ENCODE results near the gene ITPKC.

Gene ITPKC

DNA sequence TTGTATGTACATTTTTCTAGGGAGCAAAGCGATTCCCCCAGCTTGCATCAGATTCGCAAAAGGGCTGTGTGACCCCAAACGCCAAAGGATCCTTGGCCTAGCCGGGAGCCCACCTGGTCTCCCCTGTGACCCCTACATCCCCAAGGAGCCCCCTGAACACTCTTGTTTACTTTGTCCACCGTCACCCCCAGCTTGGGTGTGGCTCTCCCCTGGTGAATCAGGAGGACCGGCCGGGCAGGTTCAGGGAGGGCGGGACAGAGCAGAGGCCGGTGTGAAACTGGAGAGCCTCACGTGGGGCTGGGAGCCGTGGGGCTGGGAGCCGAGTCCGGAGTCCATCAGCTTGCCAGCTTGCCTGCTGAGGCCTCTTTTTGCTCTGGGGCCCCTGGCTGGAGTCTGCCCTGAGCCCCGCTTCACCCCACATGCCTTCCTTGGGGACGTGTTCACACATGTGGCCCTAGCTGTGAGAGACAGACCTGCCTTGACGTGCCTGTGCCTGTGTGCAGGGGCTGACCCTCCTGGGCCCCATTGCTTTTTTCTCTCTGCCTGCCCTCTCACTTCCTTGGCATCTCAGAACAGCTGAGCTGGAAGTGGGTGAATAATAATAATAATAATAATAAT is 2.0 kb downstream of the ITPKC start:
- TF ChIP-seq EZH2 (IDR thresholded peaks at IDR 0.05; ENCODE audit: borderline replicate concordance, low read depth, low read length, severe bottlenecking) (no peak), CTCF (IDR thresholded peaks at IDR 0.05; ENCODE audit: borderline replicate concordance, extremely low read depth, low read length, poor library complexity, severe bottlenecking) (no peak)
- no peaks in the 10 kb centered on the region for H3K9me3 ChIP-seq (ENCODE audit: insufficient read depth, low read length, severe bottlenecking)
- DNase-seq (no peak), ATAC-seq (ENCODE audit: insufficient read depth, low read depth) (no peak)
- no peak overlapping the region for H2AFZ ChIP-seq (ENCODE audit: low read depth, low read length)
- no peaks in the 10 kb centered on the region for H3K27me3 ChIP-seq (ENCODE audit: insufficient read depth, low read length, poor library complexity)
- H3K27ac ChIP-seq (ENCODE audit: low read length): peak overlapping the region; percentile 30; the same call in 1 of the 2 replicates
- peak overlapping the region; percentile 96 for H3K4me2 ChIP-seq (ENCODE audit: insufficient read depth, low read length)
- H3K79me2 ChIP-seq (ENCODE audit: insufficient read depth, low read length): peaks cover 60% of the 10 kb centered on the region
- H3K9ac ChIP-seq (ENCODE audit: low read depth, low read length): peak overlapping the region; percentile 80
- peaks cover 10% of the 10 kb centered on the region for H3K36me3 ChIP-seq (ENCODE audit: insufficient read depth, low read length)
- peaks cover 64% of the 10 kb centered on the region for H3K4me1 ChIP-seq (ENCODE audit: insufficient read depth, low read length)
- peak overlapping the region in 1 of 2 experiments; percentile 84; a peak in 3 of 4 replicates for H3K4me3 ChIP-seq (ENCODE audit: low read depth in 1 of 2, low read length in 2 of 2)
- peaks cover 2% of the 10 kb centered on the region; the same call in 1 of the 2 replicates for H4K20me1 ChIP-seq (ENCODE audit: insufficient read depth, low read length)

DNA sequence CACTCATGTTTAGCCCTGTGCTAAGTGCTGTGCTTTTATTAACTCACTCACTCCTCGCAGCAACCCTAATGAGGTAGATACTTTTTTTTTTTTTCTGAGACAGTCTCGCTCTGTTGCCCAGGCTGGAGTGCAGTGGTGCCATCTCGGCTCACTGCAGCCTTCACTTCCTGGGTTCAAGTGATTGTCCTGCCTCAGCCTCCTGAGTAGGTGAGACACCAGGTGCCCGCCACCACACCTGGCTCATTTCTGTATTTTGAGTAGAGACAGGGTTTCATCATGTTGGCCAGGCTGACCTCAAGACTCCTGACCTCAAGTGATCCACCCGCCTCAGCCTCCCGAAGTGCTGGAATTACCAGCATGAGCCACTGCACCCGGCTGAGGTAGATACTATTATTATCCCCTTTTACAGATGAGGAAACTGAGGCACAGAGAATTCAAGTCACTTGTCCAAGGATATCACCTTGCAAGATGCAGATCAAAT is 2.5 kb downstream of the ITPKC start:
- 0 out of 2 replicates have a peak overlapping the region, but pooled peaks have one; percentile 80 for H3K9ac ChIP-seq (ENCODE audit: low read depth, low read length)
- ATAC-seq (ENCODE audit: insufficient read depth, low read depth) (no peak), DNase-seq (no peak)
- no peaks in the 10 kb centered on the region for H3K9me3 ChIP-seq (ENCODE audit: insufficient read depth, low read length, severe bottlenecking)
- no peak overlapping the region for H3K27ac ChIP-seq (ENCODE audit: low read length)
- H3K79me2 ChIP-seq (ENCODE audit: insufficient read depth, low read length): peaks cover 59% of the 10 kb centered on the region
- TF ChIP-seq EZH2 (IDR thresholded peaks at IDR 0.05; ENCODE audit: borderline replicate concordance, low read depth, low read length, severe bottlenecking) (no peak), CTCF (IDR thresholded peaks at IDR 0.05; ENCODE audit: borderline replicate concordance, extremely low read depth, low read length, poor library complexity, severe bottlenecking) (no peak)
- H3K27me3 ChIP-seq (ENCODE audit: insufficient read depth, low read length, poor library complexity): no peaks in the 10 kb centered on the region
- peak overlapping the region in 1 of 2 experiments; percentile 23; a peak in 1 of 4 replicates for H3K4me3 ChIP-seq (ENCODE audit: low read depth in 1 of 2, low read length in 2 of 2)
- H2AFZ ChIP-seq (ENCODE audit: low read depth, low read length): no peak overlapping the region
- peaks cover 16% of the 10 kb centered on the region for H3K36me3 ChIP-seq (ENCODE audit: insufficient read depth, low read length)
- H3K4me2 ChIP-seq (ENCODE audit: insufficient read depth, low read length): peak overlapping the region; percentile 96
- H4K20me1 ChIP-seq (ENCODE audit: insufficient read depth, low read length): peaks cover 2% of the 10 kb centered on the region; the same call in 1 of the 2 replicates
- peaks cover 59% of the 10 kb centered on the region for H3K4me1 ChIP-seq (ENCODE audit: insufficient read depth, low read length)

- no peaks in the 10 kb centered on the region for H3K9me3 ChIP-seq (ENCODE audit: insufficient read depth, low read length, severe bottlenecking)
- no peak overlapping the region for H3K4me2 ChIP-seq (ENCODE audit: insufficient read depth, low read length)
- no peak for ATAC-seq (ENCODE audit: insufficient read depth, low read depth)
- no peak for DNase-seq
- H3K9ac ChIP-seq (ENCODE audit: low read depth, low read length): no peak overlapping the region
- peaks cover 26% of the 10 kb centered on the region for H3K36me3 ChIP-seq (ENCODE audit: insufficient read depth, low read length)
- peaks cover 44% of the 10 kb centered on the region for H3K4me1 ChIP-seq (ENCODE audit: insufficient read depth, low read length)
- TF ChIP-seq EZH2 (IDR thresholded peaks at IDR 0.05; ENCODE audit: borderline replicate concordance, low read depth, low read length, severe bottlenecking): no peak
- H3K79me2 ChIP-seq (ENCODE audit: insufficient read depth, low read length): peaks cover 55% of the 10 kb centered on the region
- no peak overlapping the region for H3K27ac ChIP-seq (ENCODE audit: low read length)
- no peaks in the 10 kb centered on the region for H3K27me3 ChIP-seq (ENCODE audit: insufficient read depth, low read length, poor library complexity)
- H2AFZ ChIP-seq (ENCODE audit: low read depth, low read length): no peak overlapping the region
- H3K4me3 ChIP-seq (ENCODE audit: low read depth in 1 of 2, low read length in 2 of 2): no peak overlapping the region
- peaks cover 2% of the 10 kb centered on the region; the same call in 1 of the 2 replicates for H4K20me1 ChIP-seq (ENCODE audit: insufficient read depth, low read length)
These were observed 4.2 kb downstream of the ITPKC start for GRCh38 chr19:40721140-40721486.

DNA sequence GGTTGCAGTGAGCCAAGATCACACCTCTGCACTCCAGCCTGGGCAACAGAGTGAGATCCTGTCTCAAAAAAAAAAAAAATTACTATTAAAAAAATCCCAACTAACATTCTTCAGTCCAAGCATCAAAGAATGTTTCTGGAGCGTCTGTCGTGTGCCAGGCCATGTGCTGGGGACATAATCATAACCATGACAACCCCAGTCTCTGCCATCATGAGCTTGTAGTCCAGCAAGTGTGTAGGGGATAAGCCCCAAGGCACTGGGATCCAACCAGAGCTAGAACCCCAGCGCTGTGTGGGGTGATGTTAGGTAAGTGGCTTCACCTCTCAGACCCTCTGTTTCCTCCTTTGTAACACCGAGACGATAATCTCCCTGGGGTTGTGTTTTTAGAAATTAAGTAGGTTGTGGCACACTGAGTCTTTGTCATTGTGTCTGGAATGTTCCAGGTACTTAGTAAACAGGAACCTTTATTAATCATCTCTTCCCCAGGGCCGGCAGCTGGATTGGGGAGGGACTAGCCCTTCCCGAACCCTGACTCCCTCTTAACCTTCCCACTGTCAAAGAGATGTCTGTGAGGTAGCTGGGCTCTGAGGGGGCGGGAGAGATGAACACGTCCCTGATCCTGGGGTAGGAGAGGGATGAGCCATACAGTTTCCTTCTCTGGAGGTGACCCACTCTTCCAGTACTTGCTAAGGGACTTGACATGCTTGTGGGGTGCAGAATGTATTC is 5.2 kb downstream of the ITPKC start:
- Histone ChIP-seq H3K4me2 (ENCODE audit: insufficient read depth, low read length) (0 out of 2 replicates have a peak overlapping the region, but pooled peaks have one; percentile 5), H3K79me2 (ENCODE audit: insufficient read depth, low read length) (peaks cover 48% of the 10 kb centered on the region)

More for the DNA sequence above, 5.2 kb downstream of the ITPKC start:
- peaks cover 32% of the 10 kb centered on the region for H3K36me3 ChIP-seq (ENCODE audit: insufficient read depth, low read length)
- no peak overlapping the region for H3K9ac ChIP-seq (ENCODE audit: low read depth, low read length)
- H3K4me1 ChIP-seq (ENCODE audit: insufficient read depth, low read length): peaks cover 40% of the 10 kb centered on the region
- H4K20me1 ChIP-seq (ENCODE audit: insufficient read depth, low read length): peaks cover 2% of the 10 kb centered on the region; the same call in 1 of the 2 replicates
- no peak for DNase-seq
- no peak overlapping the region for H2AFZ ChIP-seq (ENCODE audit: low read depth, low read length)
- H3K4me3 ChIP-seq (ENCODE audit: low read depth in 1 of 2, low read length in 2 of 2): no peak overlapping the region
- no peak overlapping the region for H3K27ac ChIP-seq (ENCODE audit: low read length)
- no peak for ATAC-seq (ENCODE audit: insufficient read depth, low read depth)
- TF ChIP-seq EZH2 (IDR thresholded peaks at IDR 0.05; ENCODE audit: borderline replicate concordance, low read depth, low read length, severe bottlenecking) (no peak), CTCF (IDR thresholded peaks at IDR 0.05; ENCODE audit: borderline replicate concordance, extremely low read depth, low read length, poor library complexity, severe bottlenecking) (no peak)
- H3K9me3 ChIP-seq (ENCODE audit: insufficient read depth, low read length, severe bottlenecking): no peaks in the 10 kb centered on the region
- no peaks in the 10 kb centered on the region for H3K27me3 ChIP-seq (ENCODE audit: insufficient read depth, low read length, poor library complexity)
